NCI-H2029 treated with DMSO at 0.1 percent for 48 hours (cell line): ENCODE data around the gene SHROOM4.

ENCODE experiments used
- DNase-seq: peaks from one replicate; lab custom pipeline; 2025; lab: John Stamatoyannopoulos, UW

SHROOM4 gene

GRCh38 chrX:50615570-50616158 lies 198.3 kb downstream of the SHROOM4 start:
- no peak for DNase-seq

DNA sequence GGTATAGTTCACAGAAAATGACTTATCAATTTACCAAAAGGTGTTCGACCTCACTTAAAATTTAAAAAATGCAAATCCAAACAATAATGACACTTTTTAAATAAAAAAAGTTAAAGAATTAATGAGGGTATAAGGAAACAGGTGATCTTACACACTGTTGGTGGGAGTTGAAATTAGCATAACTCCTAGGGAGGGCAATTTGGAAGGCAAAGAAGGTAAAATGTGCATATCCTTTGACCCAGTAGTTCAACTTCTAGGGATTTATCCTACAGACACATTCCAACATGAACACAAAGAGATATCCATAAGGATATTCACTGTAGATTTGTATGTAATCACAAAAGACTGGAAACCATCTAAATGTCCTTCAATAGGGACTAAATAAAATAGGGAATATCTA lies 199.5 kb downstream of the SHROOM4 start:
- no peak for DNase-seq

- no peak for DNase-seq
Measured at GRCh38 chrX:50613846-50614245, 200.1 kb downstream of the SHROOM4 start.

GRCh38 chrX:50609796-50610195 lies 204.2 kb downstream of the SHROOM4 start:
- no peak for DNase-seq

GRCh38 chrX:50606300-50606950 lies 207.6 kb downstream of the SHROOM4 start:
- no peak for DNase-seq

- DNase-seq = no peak
Measured at GRCh38 chrX:50596056-50596455, 217.9 kb downstream of the SHROOM4 start.

- DNase-seq = no peak
Measured at GRCh38 chrX:50594788-50595187, 219.2 kb downstream of the SHROOM4 start.

DNA sequence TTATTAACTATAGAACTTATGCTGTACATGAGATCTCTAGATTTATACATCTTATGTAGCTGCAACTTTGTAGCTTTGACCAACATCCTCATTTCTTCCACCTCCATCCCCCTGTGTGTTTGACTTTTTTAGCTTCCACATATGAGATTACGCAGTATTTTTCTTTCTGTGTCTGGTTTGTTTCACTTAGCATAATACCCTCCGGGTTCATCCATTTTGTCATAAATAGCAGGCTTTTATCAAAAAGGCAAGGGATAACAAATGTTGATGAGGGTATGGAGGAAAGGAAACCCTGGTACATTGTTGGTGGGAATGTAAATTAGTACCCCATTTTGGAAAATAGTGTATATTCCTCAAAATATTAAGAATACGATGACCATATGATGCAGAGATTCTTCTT lies 227.0 kb downstream of the SHROOM4 start:
- no peak for DNase-seq

DNA sequence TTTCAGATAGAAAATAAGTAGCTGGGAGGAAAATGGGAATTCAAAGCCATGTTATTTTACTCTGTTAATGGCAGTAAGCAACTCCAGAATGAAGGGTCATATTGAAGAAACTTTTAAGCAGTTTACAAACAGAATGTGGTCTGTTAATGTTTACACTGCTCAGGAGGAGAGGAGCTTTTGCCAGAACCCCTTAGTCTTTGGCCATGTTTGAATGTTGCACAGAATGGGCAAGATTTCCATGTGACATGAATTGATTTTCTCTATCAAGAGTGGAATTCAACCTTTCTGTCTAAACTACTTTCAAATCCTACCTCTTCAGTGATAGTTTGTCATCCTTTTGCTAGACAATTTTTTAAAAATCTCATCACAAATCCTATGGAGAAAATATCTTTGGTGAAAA lies 227.6 kb downstream of the SHROOM4 start:
- DNase-seq = no peak

DNA sequence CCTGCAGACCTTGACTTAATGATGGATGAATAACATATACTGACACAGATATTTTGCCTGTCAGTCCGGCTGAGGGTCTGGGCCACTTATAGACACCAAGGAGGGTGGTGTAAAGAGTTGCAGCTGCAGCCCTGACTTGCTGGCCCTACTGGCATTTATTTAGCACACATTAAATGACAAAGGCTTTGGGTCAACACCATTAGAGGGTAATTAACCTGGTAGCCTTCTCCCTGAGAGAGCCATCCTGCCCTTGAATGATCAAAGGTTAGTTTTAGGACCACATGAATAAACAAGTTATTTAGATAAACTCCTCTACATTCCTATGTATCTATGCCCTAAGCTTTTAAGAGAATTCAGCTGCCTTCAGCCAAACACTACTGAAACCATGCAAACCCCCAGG lies 232.6 kb downstream of the SHROOM4 start:
- no peak for DNase-seq

- peak; percentile 3 for DNase-seq
Measured at GRCh38 chrX:50579955-50580354, 234.0 kb downstream of the SHROOM4 start.

- no peak for DNase-seq
Measured at GRCh38 chrX:50577326-50577725, 236.7 kb downstream of the SHROOM4 start.

DNA sequence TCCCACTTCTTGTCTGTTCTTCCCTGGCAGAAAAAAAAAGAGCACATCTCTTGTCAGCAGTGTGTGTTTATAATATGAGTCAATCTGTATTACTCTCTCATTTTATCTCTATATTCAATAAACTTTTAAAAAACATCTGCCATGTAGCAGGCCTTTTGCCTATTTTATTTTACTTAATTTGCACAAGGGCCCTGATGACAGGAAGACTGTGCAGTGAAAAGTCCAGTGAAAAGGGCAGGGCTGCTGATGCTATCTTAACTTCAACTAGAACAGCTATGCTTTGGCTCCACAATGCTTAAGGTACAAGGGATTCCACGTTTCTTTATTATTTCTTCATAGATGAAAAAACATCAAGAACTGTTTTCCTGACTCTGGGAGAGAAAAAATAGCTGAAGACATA lies 246.4 kb downstream of the SHROOM4 start:
- DNase-seq = no peak

DNA sequence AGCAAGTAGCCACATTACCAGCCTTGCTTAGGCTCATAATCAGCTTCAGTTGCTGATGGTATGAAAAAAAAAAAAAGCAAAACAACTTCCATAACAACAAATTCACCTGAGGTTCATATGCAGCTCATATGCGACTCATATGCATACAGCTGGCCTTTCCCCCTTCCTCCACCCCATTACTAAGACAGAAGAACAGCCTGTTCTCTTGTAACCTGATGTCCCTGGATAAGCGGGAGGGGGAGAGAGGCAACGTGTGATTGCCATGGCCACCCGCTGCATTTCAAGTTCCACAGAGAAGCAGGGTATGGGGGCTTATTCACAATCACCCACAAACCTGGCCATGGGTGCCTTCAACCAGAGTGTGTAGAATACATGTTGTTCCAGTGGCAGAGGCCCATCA lies 248.3 kb downstream of the SHROOM4 start:
- DNase-seq = no peak
